Stomach smooth muscle (tissue), 2 donors: ENCODE results near the gene ADGRG4.
"Not testable (repeated sequence)": the region's sequence is repeated elsewhere in the genome, so short reads cannot be mapped to it uniquely, and the experiment has no call there.

Experiments used
- H3K27ac ChIP-seq: one replicate; pipeline ENCODE4 v1.7.0; 2013; ENCODE audit warnings: mild to moderate bottlenecking, low read length, inconsistent platforms
- H3K27me3 ChIP-seq, 2 donors: one replicate each; pipeline ENCODE4 v1.7.0; 2013; ENCODE audit warnings: low read length in 2 of 2; ENCODE audit not compliant: insufficient read depth in 2 of 2, control insufficient read depth in 1 of 2
- H3K36me3 ChIP-seq, 2 donors: one replicate each; pipeline ENCODE4 v1.7.0; 2013; ENCODE audit warnings: low read length in 2 of 2; ENCODE audit not compliant: control insufficient read depth in 2 of 2, insufficient read depth in 2 of 2
- H3K4me1 ChIP-seq: one replicate; pipeline ENCODE4 v1.7.0; 2013; ENCODE audit warnings: low read length; ENCODE audit not compliant: control insufficient read depth, insufficient read depth
- H3K4me3 ChIP-seq, 2 donors: one replicate each; pipeline ENCODE4 v1.7.0; 2013; ENCODE audit warnings: low read length in 2 of 2
- H3K9ac ChIP-seq, 2 donors: one replicate each; pipeline ENCODE4 v1.7.0; 2013; ENCODE audit warnings: low read length in 2 of 2, mild to moderate bottlenecking in 1 of 2
- H3K9me3 ChIP-seq, 2 donors: one replicate each; pipeline ENCODE4 v1.7.0; 2013; ENCODE audit warnings: low read length in 2 of 2; ENCODE audit not compliant: control insufficient read depth in 2 of 2
- donor health status: healthy.
- donor health status: Pancreatic carcinoma.

Gene ADGRG4

DNA sequence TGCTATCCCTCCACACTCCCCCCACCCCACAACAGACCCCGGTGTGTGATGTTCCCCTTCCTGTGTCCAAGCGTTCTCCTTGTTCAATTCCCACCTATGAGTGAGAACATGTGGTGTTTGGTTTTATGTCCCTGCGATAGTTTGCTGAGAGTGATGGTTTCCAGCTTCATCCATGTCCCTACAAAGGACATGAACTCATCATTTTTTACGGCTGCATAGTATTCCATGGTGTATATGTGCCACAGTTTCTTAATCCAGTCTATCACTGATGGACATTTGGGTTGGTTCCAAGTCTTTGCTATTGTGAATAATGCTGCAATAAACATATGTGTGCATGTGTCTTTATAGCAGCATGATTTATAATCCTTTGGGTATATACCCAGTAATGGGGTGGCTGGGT is at the start of gene ADGRG4:
ADGRG4 (plus strand) TSS at position 243 of the 400 bp plus-strand sequence. CDS start 7,815 bp downstream, outside the sequence.
- not testable (repeated sequence) for H3K4me3 ChIP-seq, H3K9ac ChIP-seq, H3K27me3 ChIP-seq, H3K36me3 ChIP-seq, H3K27ac ChIP-seq, H3K9me3 ChIP-seq, H3K4me1 ChIP-seq

DNA sequence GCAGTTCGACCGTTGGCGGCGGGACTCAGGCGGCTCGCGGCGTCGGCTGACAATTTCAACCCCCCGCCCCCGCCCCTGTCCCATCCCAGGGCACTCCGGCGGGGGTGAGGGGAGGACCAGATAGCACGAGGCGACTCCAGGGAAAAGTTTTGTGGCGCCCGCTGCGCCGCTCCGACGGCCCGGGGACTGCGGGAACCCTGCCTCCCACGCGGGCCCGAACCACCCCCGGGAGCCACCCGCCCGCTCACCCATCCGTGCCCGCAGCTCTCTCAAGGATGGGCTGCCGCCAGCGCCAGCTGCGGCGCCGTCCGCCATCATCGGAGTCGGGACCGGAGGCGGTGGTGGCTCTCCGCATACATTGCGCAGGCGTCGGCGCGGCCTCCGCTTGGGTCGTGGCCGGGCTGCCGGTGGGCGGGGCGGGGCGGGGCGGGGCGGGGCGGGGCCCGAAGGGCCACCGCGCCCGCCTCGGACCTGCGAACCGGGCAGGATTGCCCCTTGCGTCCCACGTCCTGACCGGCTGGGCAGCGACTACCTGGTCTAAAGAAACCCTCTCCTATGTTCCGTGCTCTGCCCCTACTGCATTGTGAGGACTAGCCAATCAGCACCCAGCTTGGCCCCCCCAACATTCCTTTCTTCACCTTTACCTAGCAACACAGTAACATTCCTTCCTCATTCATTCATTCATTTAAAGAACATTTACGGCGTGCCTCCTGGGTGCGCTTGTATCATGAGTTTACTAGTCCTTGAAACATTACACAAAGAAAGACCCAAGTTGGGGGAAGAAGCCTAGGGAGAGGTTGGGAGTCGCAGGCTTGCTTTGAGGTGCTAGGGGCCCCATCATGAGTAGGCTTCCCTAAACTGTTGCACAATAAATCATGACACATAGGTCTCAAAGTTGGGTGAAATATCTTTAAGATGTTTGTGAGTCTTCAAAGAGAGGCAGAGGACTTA is 49.4 kb upstream of the ADGRG4 start, which contains the start of gene MAP7D3:
MAP7D3 (minus strand) TSS at position 360 of the 951 bp plus-strand sequence; CDS start at position 318, 42 bp downstream.
- H3K27ac ChIP-seq: peak within 1 kb of the TSS; percentile 41

GRCh38 chrX:136255541-136255940 is 45.2 kb upstream of the ADGRG4 start:
- Histone ChIP-seq H3K9ac (no peak overlapping the region), H3K36me3 (no peaks in the 10 kb centered on the region), H3K4me1 (peaks cover 9% of the 10 kb centered on the region), H3K4me3 (peak overlapping the region in 1 of 2 donors; percentile 15), H3K27me3 (peaks cover 0 to 9% of the 10 kb centered on the region in 2 donors), H3K27ac (peak overlapping the region; percentile 73), H3K9me3 (no peaks in the 10 kb centered on the region)

More for the DNA sequence above, 49.4 kb upstream of the ADGRG4 start, which contains the start of gene MAP7D3:
- H3K4me3 ChIP-seq: peak within 1 kb of the TSS; percentile 62 to 76
- peaks cover 4% of the 10 kb centered on the region for H3K4me1 ChIP-seq
- peaks cover 0 to 11% of the 10 kb centered on the region in 2 donors for H3K27me3 ChIP-seq
- H3K9me3 ChIP-seq: no peaks in the 10 kb centered on the region
- peak within 1 kb of the TSS; percentile 60 to 71 for H3K9ac ChIP-seq
- H3K36me3 ChIP-seq: no peaks in the 10 kb centered on the region

DNA sequence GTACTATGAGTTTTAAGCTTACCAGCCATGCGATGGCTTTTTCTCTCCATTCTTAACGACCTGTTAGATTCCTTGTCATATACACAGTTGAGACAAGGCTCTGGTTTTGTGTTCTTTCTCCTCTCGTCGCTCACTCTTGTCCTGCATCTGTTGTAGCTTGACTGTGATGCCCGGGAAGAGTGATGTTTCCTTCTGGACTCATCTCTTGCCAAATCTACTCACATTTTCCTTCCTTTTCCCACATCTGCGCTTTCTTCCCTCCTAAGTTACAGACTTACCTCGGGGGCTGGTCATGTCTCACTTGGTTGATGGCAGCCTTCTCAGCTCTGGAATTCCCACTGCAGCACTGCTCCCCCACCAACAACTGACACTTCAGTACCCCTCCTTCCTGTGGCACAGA is 44.7 kb upstream of the ADGRG4 start:
- Histone ChIP-seq H3K27ac (peak overlapping the region; percentile 73), H3K36me3 (no peaks in the 10 kb centered on the region)

DNA sequence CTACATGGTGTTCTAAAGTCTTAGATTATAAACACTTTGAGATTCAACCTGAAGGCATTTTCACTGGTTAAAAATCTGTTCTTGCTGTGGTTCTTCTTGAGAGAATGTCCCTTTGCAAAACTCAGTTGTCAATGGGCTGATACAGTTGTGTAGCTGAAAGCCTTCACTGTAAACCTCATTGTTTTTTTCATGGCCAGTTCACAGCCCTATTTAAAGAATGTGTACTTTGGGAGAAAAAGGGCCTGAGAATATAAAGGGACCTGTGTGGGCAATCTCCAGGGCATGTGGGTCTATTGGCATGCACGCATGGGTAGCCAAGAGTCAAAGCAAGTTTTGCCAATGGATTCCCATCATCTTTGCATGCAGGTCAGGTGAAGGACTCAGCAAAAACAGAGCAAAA is 41.8 kb upstream of the ADGRG4 start:
- Histone ChIP-seq H3K27ac (peak overlapping the region; percentile 24), H3K36me3 (no peaks in the 10 kb centered on the region), H3K4me3 (no peak overlapping the region), H3K9ac (no peak overlapping the region), H3K9me3 (no peaks in the 10 kb centered on the region), H3K27me3 (peaks cover 0 to 9% of the 10 kb centered on the region in 2 donors), H3K4me1 (peaks cover 12% of the 10 kb centered on the region)

More for the DNA sequence above, 44.7 kb upstream of the ADGRG4 start:
- Histone ChIP-seq H3K27me3 (peaks cover 0 to 9% of the 10 kb centered on the region in 2 donors), H3K4me3 (peak overlapping the region; percentile 8 to 49), H3K4me1 (peaks cover 12% of the 10 kb centered on the region), H3K9ac (no peak overlapping the region), H3K9me3 (no peaks in the 10 kb centered on the region)

GRCh38 chrX:136259543-136259942 is 41.2 kb upstream of the ADGRG4 start:
- no peaks in the 10 kb centered on the region for H3K36me3 ChIP-seq
- H3K27ac ChIP-seq: no peak overlapping the region
- H3K4me3 ChIP-seq: no peak overlapping the region
- H3K27me3 ChIP-seq: peaks cover 0 to 6% of the 10 kb centered on the region in 2 donors
- no peak overlapping the region for H3K9ac ChIP-seq
- H3K9me3 ChIP-seq: no peaks in the 10 kb centered on the region
- H3K4me1 ChIP-seq: peaks cover 12% of the 10 kb centered on the region

DNA sequence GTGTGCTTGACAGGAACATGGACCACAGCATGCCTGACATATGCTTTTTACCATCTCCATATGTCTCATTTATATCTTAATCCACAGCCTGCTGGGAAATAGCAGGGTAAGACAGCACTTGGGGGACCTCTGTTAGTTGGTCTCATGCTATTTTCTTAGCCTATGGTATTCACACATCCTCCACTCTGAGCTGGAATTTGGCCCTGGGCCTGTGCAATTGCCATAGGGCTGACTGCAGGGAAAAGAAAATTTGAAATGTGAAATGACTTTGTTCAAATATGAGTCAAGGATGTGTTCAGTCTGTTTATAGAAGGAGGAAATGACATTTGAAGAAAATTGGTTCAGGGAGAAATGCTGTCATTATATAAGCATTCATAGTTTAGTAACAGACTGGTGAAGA is 40.0 kb upstream of the ADGRG4 start:
- Histone ChIP-seq H3K4me1 (peaks cover 12% of the 10 kb centered on the region), H3K27me3 (peaks cover 0 to 6% of the 10 kb centered on the region in 2 donors), H3K9ac (no peak overlapping the region), H3K27ac (no peak overlapping the region), H3K36me3 (no peaks in the 10 kb centered on the region), H3K4me3 (no peak overlapping the region), H3K9me3 (no peaks in the 10 kb centered on the region)

- Histone ChIP-seq H3K9ac (no peak overlapping the region), H3K4me1 (peaks cover 7% of the 10 kb centered on the region), H3K27ac (no peak overlapping the region)
Measured at GRCh38 chrX:136261321-136261720, 39.4 kb upstream of the ADGRG4 start.

GRCh38 chrX:136262243-136262642 is 38.5 kb upstream of the ADGRG4 start:
- H3K27me3 ChIP-seq: no peaks in the 10 kb centered on the region
- H3K9me3 ChIP-seq: no peaks in the 10 kb centered on the region
- H3K27ac ChIP-seq: no peak overlapping the region
- H3K4me1 ChIP-seq: peaks cover 5% of the 10 kb centered on the region
- H3K36me3 ChIP-seq: no peaks in the 10 kb centered on the region
- no peak overlapping the region for H3K4me3 ChIP-seq
- H3K9ac ChIP-seq: no peak overlapping the region

More at GRCh38 chrX:136261321-136261720, 39.4 kb upstream of the ADGRG4 start:
- Histone ChIP-seq H3K9me3 (no peaks in the 10 kb centered on the region), H3K4me3 (no peak overlapping the region), H3K36me3 (no peaks in the 10 kb centered on the region), H3K27me3 (peaks cover 0 to 2% of the 10 kb centered on the region in 2 donors)

DNA sequence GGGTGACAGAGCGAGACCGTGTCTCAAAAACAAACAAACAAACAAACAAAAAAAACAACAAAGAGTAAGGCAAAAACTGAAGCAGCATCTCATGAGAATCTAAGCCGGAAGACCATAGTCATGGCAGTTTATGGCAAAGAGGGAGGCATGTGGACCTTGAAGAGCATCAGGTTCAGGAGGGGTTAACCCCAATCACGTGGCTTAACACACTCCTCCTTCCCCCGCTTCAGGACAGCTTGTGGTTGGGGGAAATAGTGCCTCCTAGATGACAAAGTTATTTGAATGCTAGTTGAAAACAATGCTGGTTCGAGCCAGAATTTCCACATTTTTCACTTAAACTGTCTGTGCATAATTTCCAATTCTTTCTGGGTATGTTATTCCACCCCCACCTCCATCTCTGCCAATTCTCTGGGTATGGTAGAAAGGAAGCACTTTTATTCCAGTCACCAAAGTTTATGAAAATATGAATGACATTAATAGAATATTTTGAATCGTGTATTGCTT is 37.9 kb upstream of the ADGRG4 start:
- Histone ChIP-seq H3K4me3 (no peak overlapping the region), H3K27me3 (no peaks in the 10 kb centered on the region), H3K9ac (no peak overlapping the region), H3K4me1 (peaks cover 5% of the 10 kb centered on the region), H3K9me3 (no peaks in the 10 kb centered on the region), H3K36me3 (no peaks in the 10 kb centered on the region), H3K27ac (no peak overlapping the region)
